ENCODE results near the gene G2E3. TPM values are rescaled to one million over a fixed set of nuclear protein-coding genes. Genes with fewer than 3 reads are reported as not detected.

G2E3 gene
- total and polyA plus RNA-seq, 2 of the 13 experiments (the other 11 are each of a cell fraction or from before 2014, with no cell fraction given): 22.8 to 63.0 TPM

DNA sequence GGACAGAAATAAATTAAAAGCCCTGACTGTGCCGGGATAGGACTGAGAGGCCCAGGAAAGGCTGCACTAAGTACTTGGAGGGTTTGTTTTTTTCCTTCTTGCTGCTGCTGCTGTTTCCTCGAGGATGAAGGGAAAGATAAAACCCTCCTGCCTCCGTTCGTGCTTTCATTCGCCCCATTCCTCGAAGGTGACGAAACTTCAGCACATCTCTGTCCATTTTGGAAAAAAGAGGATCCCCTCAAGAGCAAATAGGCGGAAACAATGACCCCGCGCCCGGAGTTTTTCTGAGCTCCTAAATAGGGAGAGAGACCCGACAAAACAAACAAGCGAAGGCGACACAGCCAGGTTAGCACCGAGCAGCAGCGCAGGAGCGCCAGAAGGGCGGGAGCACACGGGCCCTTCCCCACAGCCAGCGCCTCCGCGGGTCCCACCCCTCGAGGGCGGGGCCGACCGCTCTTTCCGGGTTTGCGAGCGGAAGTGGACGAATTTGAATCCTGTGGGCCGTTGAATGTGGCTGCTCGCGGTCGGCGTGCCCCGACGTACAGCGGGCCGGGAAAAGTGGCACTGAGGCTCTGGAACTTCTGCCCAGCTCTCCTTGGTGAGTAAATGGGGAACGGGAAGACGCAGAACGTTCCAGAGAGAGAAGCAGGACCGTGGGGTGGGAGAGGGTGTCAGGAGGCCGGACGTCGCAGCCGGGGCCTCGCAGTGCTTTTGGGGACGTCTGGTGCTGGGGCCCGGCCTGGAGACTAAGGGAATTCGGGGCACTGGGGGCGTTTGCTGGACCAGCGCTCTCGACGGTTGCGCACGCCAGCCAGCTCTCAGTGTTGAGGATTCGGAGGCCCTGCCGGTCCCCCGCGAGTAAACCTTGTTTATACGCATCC is at the start of gene G2E3 (continued):
- TF ChIP-seq SMYD3 (CRISPR knock-in tag; IDR thresholded peaks at IDR 0.05): no peak; the same call in none of the 2 replicates
- TF ChIP-seq IKZF1 (IDR thresholded peaks at IDR 0.05): no peak
- TF ChIP-seq ZNF589 (CRISPR knock-in tag; conservative IDR thresholded peaks at IDR 0.05): peak; percentile 99
- no peak for TF ChIP-seq CENPX (CRISPR knock-in tag; IDR thresholded peaks at IDR 0.05)
- TF ChIP-seq CC2D1A (CRISPR knock-in tag; IDR thresholded peaks at IDR 0.05): peak; percentile 98
- no peak; the same call in 1 of the 2 replicates for TF ChIP-seq CENPBD1 (CRISPR knock-in tag; IDR thresholded peaks at IDR 0.05; ENCODE audit: borderline replicate concordance, low read depth)
- peak; percentile 15; the same call in 1 of the 2 replicates for TF ChIP-seq MED13 (CRISPR knock-in tag; IDR thresholded peaks at IDR 0.05)
- TF ChIP-seq ZMAT3 (CRISPR knock-in tag; conservative IDR thresholded peaks at IDR 0.05): peak; percentile 96
- TF ChIP-seq NCOR1 (IDR thresholded peaks at IDR 0.05; ENCODE audit: borderline replicate concordance, low read length): peak; percentile 9; the same call in 1 of the 2 replicates
- TF ChIP-seq ZNF598 (CRISPR knock-in tag; IDR thresholded peaks at IDR 0.05; ENCODE audit: borderline replicate concordance): peak; percentile 99; the same call in 1 of the 2 replicates
- peak; percentile 97 for TF ChIP-seq ARHGAP35 (CRISPR knock-in tag; IDR thresholded peaks at IDR 0.05; ENCODE audit: borderline replicate concordance)
- TF ChIP-seq ZNF674 (CRISPR knock-in tag; IDR thresholded peaks at IDR 0.05; ENCODE audit: low read depth): no peak
- peak; percentile 94 for TF ChIP-seq RNF2 (conservative IDR thresholded peaks at IDR 0.05; ENCODE audit: low read depth)
- no peak for TF ChIP-seq CSRNP2 (CRISPR knock-in tag; conservative IDR thresholded peaks at IDR 0.05; ENCODE audit: low read depth)
- no peak; the same call in 1 of the 2 replicates for TF ChIP-seq MAFF (IDR thresholded peaks at IDR 0.05; ENCODE audit: low read depth, low read length)
- no peak; the same call in 1 of the 2 replicates for TF ChIP-seq ZNF576 (CRISPR knock-in tag; IDR thresholded peaks at IDR 0.05)
- peak; percentile 99 for TF ChIP-seq TOPORS (CRISPR knock-in tag; IDR thresholded peaks at IDR 0.05)
- TF ChIP-seq KLF16 (CRISPR knock-in tag; IDR thresholded peaks at IDR 0.05): peak in 1 of 2 experiments; percentile 90; a peak in 2 of 4 replicates
- TF ChIP-seq, protein P1, sequence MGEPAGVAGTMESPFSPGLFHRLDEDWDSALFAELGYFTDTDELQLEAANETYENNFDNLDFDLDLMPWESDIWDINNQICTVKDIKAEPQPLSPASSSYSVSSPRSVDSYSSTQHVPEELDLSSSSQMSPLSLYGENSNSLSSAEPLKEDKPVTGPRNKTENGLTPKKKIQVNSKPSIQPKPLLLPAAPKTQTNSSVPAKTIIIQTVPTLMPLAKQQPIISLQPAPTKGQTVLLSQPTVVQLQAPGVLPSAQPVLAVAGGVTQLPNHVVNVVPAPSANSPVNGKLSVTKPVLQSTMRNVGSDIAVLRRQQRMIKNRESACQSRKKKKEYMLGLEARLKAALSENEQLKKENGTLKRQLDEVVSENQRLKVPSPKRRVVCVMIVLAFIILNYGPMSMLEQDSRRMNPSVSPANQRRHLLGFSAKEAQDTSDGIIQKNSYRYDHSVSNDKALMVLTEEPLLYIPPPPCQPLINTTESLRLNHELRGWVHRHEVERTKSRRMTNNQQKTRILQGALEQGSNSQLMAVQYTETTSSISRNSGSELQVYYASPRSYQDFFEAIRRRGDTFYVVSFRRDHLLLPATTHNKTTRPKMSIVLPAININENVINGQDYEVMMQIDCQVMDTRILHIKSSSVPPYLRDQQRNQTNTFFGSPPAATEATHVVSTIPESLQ (CRISPR knock-in tag; conservative IDR thresholded peaks at IDR 0.05): no peak
- TF ChIP-seq CEBPB (IDR thresholded peaks at IDR 0.05; ENCODE audit: borderline replicate concordance, low read depth, low read length): peak; percentile 37; the same call in 1 of the 2 replicates
- no peak for TF ChIP-seq ADNP (CRISPR knock-in tag; IDR thresholded peaks at IDR 0.05)
- TF ChIP-seq AGO1 (IDR thresholded peaks at IDR 0.05; ENCODE audit: low read depth, low read length, poor library complexity, severe bottlenecking): peak; percentile 91
- peak; percentile 92; the same call in 1 of the 2 replicates for TF ChIP-seq AHR (CRISPR knock-in tag; IDR thresholded peaks at IDR 0.05)
- peak; percentile 97 for TF ChIP-seq IRF2 (CRISPR knock-in tag; IDR thresholded peaks at IDR 0.05)
- TF ChIP-seq PRPF4 (IDR thresholded peaks at IDR 0.05; ENCODE audit: low read depth, low read length, poor library complexity, severe bottlenecking): no peak
- no peak; the same call in 1 of the 2 replicates for TF ChIP-seq ZNF83 (CRISPR knock-in tag; IDR thresholded peaks at IDR 0.05; ENCODE audit: borderline replicate concordance)
